DND-41 (cell line): Measurements from ENCODE around the gene LRRC31.
A peak's percentile ranks its signal among the peaks of the same experiment; 100 is the strongest.

Experiments used
- ATAC-seq: fragments of 200-7000 bp; cut with Tn5 transposase; 3 replicates; pipeline ENCODE4 v1.9.1; 2021; ENCODE audit warnings: low read depth; ENCODE audit not compliant: insufficient read depth
- DNase-seq: peaks from one replicate; pipeline ENCODE4 v3.0.0-alpha.2; 2020
- H2AFZ ChIP-seq: 2 replicates; pipeline ENCODE4 v1.6.0; 2012; ENCODE audit warnings: low read depth, low read length
- H3K27ac ChIP-seq: 2 replicates; pipeline ENCODE4 v1.5.1; 2012; ENCODE audit warnings: low read length, inconsistent platforms
- H3K27me3 ChIP-seq: fragments of 200-600 bp; sonication (generic); 2 replicates; pipeline ENCODE4 v1.6.0; 2012; ENCODE audit warnings: low read length, mild to moderate bottlenecking, inconsistent platforms; ENCODE audit not compliant: insufficient read depth, poor library complexity
- H3K36me3 ChIP-seq: 2 replicates; pipeline ENCODE4 v1.5.1; 2012; ENCODE audit warnings: low read length, inconsistent platforms; ENCODE audit not compliant: insufficient read depth
- H3K4me1 ChIP-seq: 2 replicates; pipeline ENCODE4 v1.5.1; 2012; ENCODE audit warnings: mild to moderate bottlenecking, low read length; ENCODE audit not compliant: insufficient read depth
- H3K4me2 ChIP-seq: 2 replicates; pipeline ENCODE4 v1.6.0; 2012; ENCODE audit warnings: mild to moderate bottlenecking, moderate library complexity, low read length, inconsistent platforms; ENCODE audit not compliant: insufficient read depth
- H3K4me3 ChIP-seq, 2 experiments: fragments of 200-600 bp in 1 of 2; shearing (Covaris generic) in 1 of 2; 2 replicates each; pipeline ENCODE4 v1.5.1; 2012 to 2016; ENCODE audit warnings: inconsistent platforms in 2 of 2, low read length in 2 of 2, mild to moderate bottlenecking in 2 of 2, low read depth in 1 of 2, moderate library complexity in 1 of 2
- H3K79me2 ChIP-seq: 2 replicates; pipeline ENCODE4 v1.6.0; 2012; ENCODE audit warnings: low read length, inconsistent platforms; ENCODE audit not compliant: insufficient read depth
- H3K9ac ChIP-seq: 2 replicates; pipeline ENCODE4 v1.6.0; 2012; ENCODE audit warnings: low read depth, mild to moderate bottlenecking, inconsistent platforms, low read length, moderate library complexity
- H3K9me3 ChIP-seq: 2 replicates; pipeline ENCODE4 v1.5.1; 2012; ENCODE audit warnings: low read length, moderate library complexity, mild to moderate bottlenecking, inconsistent platforms; ENCODE audit not compliant: insufficient read depth, severe bottlenecking
- H4K20me1 ChIP-seq: 2 replicates; pipeline ENCODE4 v1.6.0; 2012; ENCODE audit warnings: low read length; ENCODE audit not compliant: insufficient read depth
- EZH2 ChIP-seq: IDR thresholded peaks from 3 replicates; pipeline ENCODE4 v1.6.1; 2012; ENCODE audit warnings: borderline replicate concordance, low read depth, mild to moderate bottlenecking, moderate library complexity, low read length, inconsistent platforms; ENCODE audit not compliant: severe bottlenecking
- TF ChIP-seq, protein P1 (sequence below): IDR thresholded peaks from 2 replicates; pipeline ENCODE4 v1.5.1; 2012; ENCODE audit warnings: borderline replicate concordance, low read length, moderate library complexity, mild to moderate bottlenecking; ENCODE audit not compliant: poor library complexity, severe bottlenecking; ENCODE audit errors: extremely low read depth

The LRRC31 gene

DNA sequence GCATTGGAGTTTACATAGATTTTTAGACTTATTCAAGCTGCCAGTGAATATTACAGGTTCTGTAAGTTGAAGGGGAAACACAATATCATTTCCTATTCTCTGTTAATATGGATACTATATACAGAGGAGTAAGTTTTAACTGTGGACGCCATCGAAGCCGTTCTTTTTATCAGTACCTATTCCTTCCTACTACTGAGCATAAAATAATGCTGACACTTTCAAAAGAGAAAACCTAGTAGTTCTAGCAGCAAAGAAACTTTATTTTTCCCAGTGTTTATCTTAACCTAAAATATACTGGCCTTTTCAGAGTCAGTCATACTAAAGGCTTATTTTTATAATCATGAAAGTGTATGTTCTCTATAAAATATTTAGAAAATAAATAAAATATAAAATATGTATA lies 14.2 kb downstream of the LRRC31 start:
- no peak overlapping the region for H2AFZ ChIP-seq
- peaks cover 13% of the 10 kb centered on the region for H3K27me3 ChIP-seq
- H3K9me3 ChIP-seq = no peaks in the 10 kb centered on the region
- no peaks in the 10 kb centered on the region for H3K79me2 ChIP-seq
- no peak overlapping the region for H3K4me2 ChIP-seq
- H4K20me1 ChIP-seq = no peaks in the 10 kb centered on the region
- no peaks in the 10 kb centered on the region for H3K4me1 ChIP-seq
- no peak overlapping the region for H3K4me3 ChIP-seq
- H3K27ac ChIP-seq = no peak overlapping the region
- ATAC-seq (no peak), DNase-seq (no peak)
- no peak for TF ChIP-seq EZH2
- TF ChIP-seq, protein P1, sequence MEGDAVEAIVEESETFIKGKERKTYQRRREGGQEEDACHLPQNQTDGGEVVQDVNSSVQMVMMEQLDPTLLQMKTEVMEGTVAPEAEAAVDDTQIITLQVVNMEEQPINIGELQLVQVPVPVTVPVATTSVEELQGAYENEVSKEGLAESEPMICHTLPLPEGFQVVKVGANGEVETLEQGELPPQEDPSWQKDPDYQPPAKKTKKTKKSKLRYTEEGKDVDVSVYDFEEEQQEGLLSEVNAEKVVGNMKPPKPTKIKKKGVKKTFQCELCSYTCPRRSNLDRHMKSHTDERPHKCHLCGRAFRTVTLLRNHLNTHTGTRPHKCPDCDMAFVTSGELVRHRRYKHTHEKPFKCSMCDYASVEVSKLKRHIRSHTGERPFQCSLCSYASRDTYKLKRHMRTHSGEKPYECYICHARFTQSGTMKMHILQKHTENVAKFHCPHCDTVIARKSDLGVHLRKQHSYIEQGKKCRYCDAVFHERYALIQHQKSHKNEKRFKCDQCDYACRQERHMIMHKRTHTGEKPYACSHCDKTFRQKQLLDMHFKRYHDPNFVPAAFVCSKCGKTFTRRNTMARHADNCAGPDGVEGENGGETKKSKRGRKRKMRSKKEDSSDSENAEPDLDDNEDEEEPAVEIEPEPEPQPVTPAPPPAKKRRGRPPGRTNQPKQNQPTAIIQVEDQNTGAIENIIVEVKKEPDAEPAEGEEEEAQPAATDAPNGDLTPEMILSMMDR = no peak
- H3K9ac ChIP-seq = no peak overlapping the region
- H3K36me3 ChIP-seq = no peaks in the 10 kb centered on the region

DNA sequence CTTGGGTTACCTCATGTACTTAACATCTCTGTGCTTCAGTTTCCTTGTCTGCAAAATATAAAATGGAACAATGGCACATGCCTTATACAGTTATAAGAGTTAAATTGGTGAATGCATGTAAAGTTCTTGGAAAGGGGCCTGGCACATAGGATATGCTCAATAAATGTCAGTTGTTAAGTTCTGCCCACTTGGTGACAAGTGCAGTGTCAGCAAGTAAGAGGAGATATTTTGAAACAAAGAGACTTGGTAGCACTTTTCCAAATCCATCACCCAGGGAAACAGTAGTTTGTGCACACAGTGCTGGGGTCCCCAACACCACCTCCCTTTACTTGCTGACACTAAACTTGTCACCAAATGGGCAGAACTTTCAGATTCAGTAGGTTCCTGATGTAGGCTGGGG lies 19.1 kb downstream of the LRRC31 start:
- TF ChIP-seq, protein P1 = no peak
- no peak for TF ChIP-seq EZH2
- H3K9ac ChIP-seq = no peak overlapping the region
- no peaks in the 10 kb centered on the region for H3K36me3 ChIP-seq
- H2AFZ ChIP-seq = no peak overlapping the region
- no peaks in the 10 kb centered on the region for H3K9me3 ChIP-seq
- H4K20me1 ChIP-seq = no peaks in the 10 kb centered on the region
- H3K27ac ChIP-seq = no peak overlapping the region
- no peaks in the 10 kb centered on the region for H3K4me1 ChIP-seq
- no peak overlapping the region for H3K4me2 ChIP-seq
- DNase-seq = no peak
- H3K79me2 ChIP-seq = no peaks in the 10 kb centered on the region
- H3K27me3 ChIP-seq = peaks cover 16% of the 10 kb centered on the region
- no peak for ATAC-seq
- no peak overlapping the region for H3K4me3 ChIP-seq

DNA sequence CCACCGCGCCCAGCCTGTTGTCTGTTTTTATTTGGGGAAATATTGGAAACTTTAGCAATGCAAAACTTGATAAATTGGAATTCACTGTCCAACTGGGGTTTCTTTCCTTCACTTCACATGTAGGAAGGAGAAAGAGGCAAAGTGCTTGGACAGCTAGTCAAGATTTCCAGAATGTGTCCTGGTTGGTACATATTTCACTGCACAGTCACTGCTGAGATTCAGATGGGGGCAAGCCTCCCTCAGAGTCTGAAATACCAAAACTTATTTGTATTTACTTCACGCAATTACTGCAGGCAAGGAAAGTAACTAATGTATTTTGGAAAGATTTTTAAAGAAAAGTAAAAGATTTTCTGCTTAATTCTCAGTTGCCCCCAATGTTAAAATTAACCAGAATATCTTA lies 21.0 kb downstream of the LRRC31 start:
- Histone ChIP-seq H4K20me1 (no peaks in the 10 kb centered on the region), H3K79me2 (no peaks in the 10 kb centered on the region), H2AFZ (no peak overlapping the region), H3K9ac (no peak overlapping the region), H3K27ac (no peak overlapping the region), H3K9me3 (no peaks in the 10 kb centered on the region), H3K27me3 (peaks cover 10% of the 10 kb centered on the region), H3K4me2 (no peak overlapping the region), H3K4me1 (no peaks in the 10 kb centered on the region), H3K4me3 (no peak overlapping the region), H3K36me3 (no peaks in the 10 kb centered on the region)
- no peak for DNase-seq
- TF ChIP-seq, protein P1 = no peak
- TF ChIP-seq EZH2 = no peak
- ATAC-seq = no peak

DNA sequence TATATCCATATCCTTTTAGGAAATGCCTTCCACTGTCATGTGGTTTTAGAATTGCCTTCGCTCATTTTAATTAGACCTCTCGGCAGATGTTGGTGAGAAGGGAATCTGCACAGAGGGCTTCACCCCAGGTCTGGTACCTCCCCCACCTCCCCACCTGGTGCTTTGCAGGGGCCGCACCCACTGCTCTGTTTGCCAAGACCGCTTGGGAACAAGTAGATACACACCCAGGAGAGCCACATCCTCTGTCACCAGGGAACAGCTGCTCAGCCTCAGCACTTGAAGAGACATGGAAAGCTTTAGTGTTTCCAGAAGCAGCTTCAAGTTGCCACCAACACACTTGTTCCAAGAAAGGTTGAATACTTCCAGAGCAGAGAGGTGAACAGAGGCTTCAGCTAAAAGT lies 21.8 kb downstream of the LRRC31 start:
- Histone ChIP-seq H3K27me3 (peaks cover 13% of the 10 kb centered on the region), H3K4me2 (no peak overlapping the region), H3K9ac (no peak overlapping the region), H2AFZ (no peak overlapping the region), H3K79me2 (no peaks in the 10 kb centered on the region), H3K4me3 (no peak overlapping the region), H3K27ac (no peak overlapping the region), H3K36me3 (no peaks in the 10 kb centered on the region), H3K9me3 (no peaks in the 10 kb centered on the region), H4K20me1 (no peaks in the 10 kb centered on the region), H3K4me1 (no peaks in the 10 kb centered on the region)
- TF ChIP-seq, protein P1 = no peak
- no peak for TF ChIP-seq EZH2
- DNase-seq (peak; percentile 12), ATAC-seq (peak; percentile 52; the same call in 2 of the 3 replicates)
